Activated B cell treated with CpG ODN at 0.5 μM for 24 hours (primary cell): ENCODE results near the gene PHLDB3. TPM values are rescaled to one million over a fixed set of nuclear protein-coding genes. Genes with fewer than 3 reads are reported as not detected.
A peak's percentile ranks its signal among the peaks of the same experiment; 100 is the strongest.

Source experiments
- ATAC-seq: fragments of 200-7000 bp; cut with Tn5 transposase; one replicate; pipeline ENCODE4 v1.10.0; 2021; ENCODE audit warnings: low read depth, mild to moderate bottlenecking, moderate library complexity
- CTCF ChIA-PET: fragments of 350-600 bp; sonication (Branson Sonifier 250); formaldehyde crosslinking; loops from one replicate; lab custom pipeline; 2021; ENCODE audit warnings: antibody characterized with exemption; lab: Charles Lee
- POLR2A ChIA-PET: fragments of 350-600 bp; sonication (Branson Sonifier 250); formaldehyde crosslinking; loops from one replicate; lab custom pipeline; 2021; ENCODE audit warnings: antibody characterized with exemption; lab: Charles Lee
- DNase-seq: peaks from one replicate; pipeline ENCODE4 v3.0.0; 2022
- H3K27ac Mint-ChIP-seq: one replicate; pipeline ENCODE4 v1.8.0; 2020; ENCODE audit warnings: mixed read lengths
- H3K27me3 Mint-ChIP-seq: one replicate; pipeline ENCODE4 v1.8.0; 2021; ENCODE audit warnings: mixed read lengths
- H3K36me3 Mint-ChIP-seq: one replicate; pipeline ENCODE4 v1.8.0; 2021; ENCODE audit warnings: low read depth, mixed read lengths
- H3K4me1 Mint-ChIP-seq: one replicate; pipeline ENCODE4 v1.8.0; 2021; ENCODE audit warnings: mixed read lengths
- H3K4me3 Mint-ChIP-seq: one replicate; pipeline ENCODE4 v1.8.0; 2020; ENCODE audit warnings: mild to moderate bottlenecking, mixed read lengths
- H3K9me3 Mint-ChIP-seq: one replicate; pipeline ENCODE4 v1.8.0; 2020; ENCODE audit warnings: mixed read lengths
- intact Hi-C: fragments of 100-400 bp; cut with micrococcal nuclease; formaldehyde crosslinking; loops from one replicate; pipeline ENCODE4 v1.15.1; 2024
- total RNA-seq: library from RNA; stranded (reverse); gene quantifications from 2 replicates; pipeline ENCODE4 v1.2.3, GENCODE V29; 2022
- TF ChIP-seq, protein P1 (sequence below): fragments of 200-600 bp; IDR thresholded peaks from one replicate; pipeline ENCODE4 v1.8.0; 2022; ENCODE audit warnings: antibody characterized with exemption, mild to moderate bottlenecking

PHLDB3 gene
- total RNA-seq, 1 donor from 2014 or later = 32.2 TPM

DNA sequence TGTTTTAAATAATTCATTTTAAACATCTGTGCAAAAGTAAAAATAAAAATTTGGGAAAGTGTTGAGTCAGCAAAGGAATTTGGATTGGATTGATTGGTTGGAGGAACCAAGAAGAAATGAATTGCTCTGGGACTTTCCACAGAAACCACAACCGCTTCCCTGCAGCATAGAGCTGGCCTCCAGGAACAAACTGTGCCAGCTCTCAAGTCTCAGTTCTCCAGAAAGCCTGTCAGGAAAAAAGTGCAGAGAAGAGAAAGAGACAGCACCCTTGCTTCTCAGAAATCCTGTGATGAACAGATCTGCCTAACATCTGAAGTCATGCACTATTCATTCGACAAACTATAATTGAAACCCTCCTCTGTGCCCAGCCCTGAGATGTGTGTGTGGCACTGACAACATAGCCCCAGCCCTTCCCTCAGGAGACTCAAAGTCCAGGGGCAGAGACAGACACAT is 54.0 kb downstream of the PHLDB3 start:
- peaks cover 6% of the 10 kb centered on the region for H3K4me1 Mint-ChIP-seq
- TF ChIP-seq, protein P1, sequence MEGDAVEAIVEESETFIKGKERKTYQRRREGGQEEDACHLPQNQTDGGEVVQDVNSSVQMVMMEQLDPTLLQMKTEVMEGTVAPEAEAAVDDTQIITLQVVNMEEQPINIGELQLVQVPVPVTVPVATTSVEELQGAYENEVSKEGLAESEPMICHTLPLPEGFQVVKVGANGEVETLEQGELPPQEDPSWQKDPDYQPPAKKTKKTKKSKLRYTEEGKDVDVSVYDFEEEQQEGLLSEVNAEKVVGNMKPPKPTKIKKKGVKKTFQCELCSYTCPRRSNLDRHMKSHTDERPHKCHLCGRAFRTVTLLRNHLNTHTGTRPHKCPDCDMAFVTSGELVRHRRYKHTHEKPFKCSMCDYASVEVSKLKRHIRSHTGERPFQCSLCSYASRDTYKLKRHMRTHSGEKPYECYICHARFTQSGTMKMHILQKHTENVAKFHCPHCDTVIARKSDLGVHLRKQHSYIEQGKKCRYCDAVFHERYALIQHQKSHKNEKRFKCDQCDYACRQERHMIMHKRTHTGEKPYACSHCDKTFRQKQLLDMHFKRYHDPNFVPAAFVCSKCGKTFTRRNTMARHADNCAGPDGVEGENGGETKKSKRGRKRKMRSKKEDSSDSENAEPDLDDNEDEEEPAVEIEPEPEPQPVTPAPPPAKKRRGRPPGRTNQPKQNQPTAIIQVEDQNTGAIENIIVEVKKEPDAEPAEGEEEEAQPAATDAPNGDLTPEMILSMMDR = no peak
- intact Hi-C loops = no loop called here
- CTCF ChIA-PET = interaction anchor here (1.8 kb wide), 1 partner anchor 69 kb away, joined by 8 read pairs; no protein-coding TSS in a partner anchor
- POLR2A ChIA-PET = no interaction called here
- peaks cover 4% of the 10 kb centered on the region for H3K9me3 Mint-ChIP-seq
- ATAC-seq (no peak), DNase-seq (no peak)
- no peak overlapping the region for H3K27ac Mint-ChIP-seq
- H3K4me3 Mint-ChIP-seq = no peak overlapping the region
- H3K27me3 Mint-ChIP-seq = peaks cover 2% of the 10 kb centered on the region
- no peaks in the 10 kb centered on the region for H3K36me3 Mint-ChIP-seq

DNA sequence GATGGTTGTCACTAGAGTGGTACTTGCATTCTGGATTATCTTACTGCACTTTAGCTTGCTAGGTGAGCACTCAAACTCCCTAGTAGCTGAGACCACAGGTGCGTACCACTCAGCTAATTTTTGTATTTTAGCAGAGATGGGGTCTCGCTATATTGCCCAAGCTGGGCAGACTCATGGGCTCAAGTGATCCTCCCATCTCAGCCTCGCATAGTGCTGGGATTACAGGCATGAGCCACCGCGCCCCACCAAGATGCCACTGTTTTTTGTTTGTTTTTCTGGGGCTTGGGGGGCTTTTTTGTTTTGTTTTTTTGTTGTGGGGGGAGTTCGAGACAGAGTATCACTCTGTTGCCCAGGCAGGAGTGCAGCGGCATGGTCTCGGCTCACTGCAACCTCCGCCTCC is 56.9 kb downstream of the PHLDB3 start:
- Mint-ChIP-seq H3K9me3 (peaks cover 3% of the 10 kb centered on the region), H3K27ac (no peak overlapping the region), H3K4me3 (no peak overlapping the region), H3K4me1 (peaks cover 6% of the 10 kb centered on the region), H3K27me3 (no peaks in the 10 kb centered on the region), H3K36me3 (no peaks in the 10 kb centered on the region)
- ChIA-PET POLR2A (interaction anchor here (0.9 to 2.9 kb wide), 5 partner anchors 15 to 147 kb away, joined by 3 to 37 read pairs (median 5); no protein-coding TSS in a partner anchor), CTCF (interaction anchor here (0.6 to 3.4 kb wide), 24 partner anchors 9 to 362 kb away, joined by 3 to 300 read pairs (median 4); partner anchors contain the start of genes ETHE1, IRGQ, LYPD3 and PHLDB3)
- intact Hi-C loops = loop anchor here (1.0 to 10.0 kb wide), 6 partner anchors 15 to 362 kb away; partner anchors contain the start of genes IRGQ, KCNN4, PHLDB3 and ZNF576
- ATAC-seq (no peak), DNase-seq (no peak)
- TF ChIP-seq, protein P1 = no peak

DNA sequence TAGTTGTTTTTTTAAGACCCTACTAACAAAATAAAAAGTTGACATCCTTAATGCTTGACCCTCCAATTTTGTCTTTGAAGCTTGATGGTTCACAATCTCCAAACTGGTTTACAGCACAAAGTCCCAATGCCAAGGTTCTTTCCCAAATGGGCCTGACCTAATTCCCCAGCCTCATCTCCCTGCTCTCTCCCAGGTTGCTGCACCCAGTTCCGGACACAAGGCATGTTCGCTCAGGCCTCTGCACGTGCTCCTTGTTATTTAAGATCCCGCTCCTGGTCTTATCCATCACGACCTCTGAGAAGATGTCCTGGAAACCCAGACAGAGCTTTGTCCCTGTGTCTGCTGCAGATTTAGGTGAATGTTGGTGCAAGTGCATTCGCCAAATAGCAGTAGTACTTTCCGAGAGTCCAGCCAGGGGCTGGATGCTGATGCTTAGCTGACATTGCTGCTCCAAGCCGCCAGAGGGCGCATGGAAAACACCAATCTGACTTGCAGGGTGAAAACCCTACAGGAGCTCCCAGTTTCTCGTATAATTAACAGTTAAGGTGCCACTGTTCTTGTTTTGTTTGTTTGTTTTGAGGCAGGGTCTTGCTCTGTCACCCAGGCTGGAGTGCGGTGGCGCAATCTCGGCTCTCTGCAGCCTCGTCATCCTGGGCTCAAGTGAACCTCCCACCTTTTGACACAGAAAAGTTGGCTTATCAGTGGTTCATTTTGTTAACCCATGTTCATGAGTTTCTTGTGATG is 57.6 kb downstream of the PHLDB3 start:
- H3K4me1 Mint-ChIP-seq = peaks cover 6% of the 10 kb centered on the region
- H3K27ac Mint-ChIP-seq = no peak overlapping the region
- H3K27me3 Mint-ChIP-seq = no peaks in the 10 kb centered on the region
- intact Hi-C loops = loop anchor here (1.0 to 10.0 kb wide), 6 partner anchors 14 to 362 kb away; partner anchors contain the start of genes IRGQ, KCNN4, PHLDB3 and ZNF576
- no peaks in the 10 kb centered on the region for H3K9me3 Mint-ChIP-seq
- TF ChIP-seq, protein P1 = peak; percentile 47
- H3K36me3 Mint-ChIP-seq = no peaks in the 10 kb centered on the region
- ATAC-seq = peak; percentile 90
- ChIA-PET CTCF (interaction anchor here (0.6 to 3.4 kb wide), 27 partner anchors 8 to 362 kb away, joined by 3 to 300 read pairs (median 4); partner anchors contain the start of genes ETHE1, IRGQ, LYPD3 and PHLDB3), POLR2A (interaction anchor here (0.9 to 2.9 kb wide), 6 partner anchors 14 to 148 kb away, joined by 3 to 37 read pairs (median 4); no protein-coding TSS in a partner anchor)
- H3K4me3 Mint-ChIP-seq = no peak overlapping the region
- DNase-seq = peak; percentile 67

DNA sequence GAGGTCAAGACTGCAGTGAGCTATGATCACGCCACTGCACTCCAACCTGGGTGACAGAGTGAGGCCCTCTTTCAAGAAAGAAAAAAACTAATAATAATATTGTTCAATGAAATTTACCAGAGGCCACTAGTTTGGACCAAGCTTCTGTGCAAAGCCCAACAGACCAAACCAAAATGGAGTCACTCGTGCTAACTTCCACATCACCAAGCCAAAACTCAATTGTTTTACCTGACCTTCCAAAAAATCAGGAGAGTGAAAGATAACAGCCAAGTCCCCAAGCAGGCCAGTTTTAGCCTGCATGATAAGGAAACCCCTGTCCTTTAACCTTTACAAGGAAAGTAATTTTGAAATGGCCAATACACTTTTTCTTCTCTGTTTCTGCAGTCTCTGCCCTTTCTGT is 59.1 kb downstream of the PHLDB3 start:
- ATAC-seq = no peak
- ChIA-PET CTCF (interaction anchor here (1.1 to 3.2 kb wide), 4 partner anchors 13 to 87 kb away, joined by 5 to 61 read pairs (median 14); partner anchors contain the start of genes ETHE1 and ZNF575), POLR2A (interaction anchor here (2.9 kb wide), 1 partner anchor 74 kb away, joined by 37 read pairs; no protein-coding TSS in a partner anchor)
- no peaks in the 10 kb centered on the region for H3K27me3 Mint-ChIP-seq
- no peak for DNase-seq
- TF ChIP-seq, protein P1 = no peak
- peaks cover 6% of the 10 kb centered on the region for H3K4me1 Mint-ChIP-seq
- H3K27ac Mint-ChIP-seq = no peak overlapping the region
- intact Hi-C loops = loop anchor here (10.0 kb wide), 1 partner anchor 339 kb away; the partner anchor contains the start of gene KCNN4
- no peaks in the 10 kb centered on the region for H3K9me3 Mint-ChIP-seq
- H3K4me3 Mint-ChIP-seq = no peak overlapping the region
- no peaks in the 10 kb centered on the region for H3K36me3 Mint-ChIP-seq
